B cell (primary cell): ENCODE measurements around the gene CHD8. TPM values are rescaled to one million over a fixed set of nuclear protein-coding genes. Genes with fewer than 3 reads are reported as not detected.
A peak's percentile ranks its signal among the peaks of the same experiment; 100 is the strongest.
"Not testable (repeated sequence)": the region's sequence is repeated elsewhere in the genome, so short reads cannot be mapped to it uniquely, and the experiment has no call there.

Source experiments
- ATAC-seq: fragments of 200-7000 bp; cut with Tn5 transposase; one replicate; pipeline ENCODE4 v1.10.0; 2021; ENCODE audit warnings: low read depth, mild to moderate bottlenecking, moderate number of reproducible peaks, moderate library complexity
- CTCF ChIA-PET: fragments of 350-600 bp; sonication (Branson Sonifier 250); formaldehyde crosslinking; loops from one replicate; lab custom pipeline; 2021; ENCODE audit warnings: antibody characterized with exemption, inconsistent platforms; lab: Charles Lee
- POLR2A ChIA-PET: fragments of 350-600 bp; sonication (Branson Sonifier 250); formaldehyde crosslinking; loops from one replicate; lab custom pipeline; 2021; ENCODE audit warnings: antibody characterized with exemption; lab: Charles Lee
- DNase-seq: peaks from one replicate; pipeline ENCODE4 v3.0.0; 2013
- H2AFZ ChIP-seq: 2 replicates; pipeline ENCODE4 v1.6.1; 2012; ENCODE audit warnings: mild to moderate bottlenecking, low read depth, low read length; ENCODE audit not compliant: insufficient read depth, poor library complexity, severe bottlenecking
- H3K27ac ChIP-seq, 2 donors: 1 replicate in 1 of 2; 2 replicates in 1 of 2; pipeline ENCODE4 v1.5.1; 2012 to 2013; ENCODE audit warnings: low read length in 2 of 2, mild to moderate bottlenecking in 2 of 2, moderate library complexity in 1 of 2
- H3K27me3 ChIP-seq, 4 experiments: fragments of 200-600 bp in 1 of 4; sonication (generic) in 1 of 4; replicated peaks in 1 of 4; 1 replicate in 2 of 4; 2 replicates in 2 of 4; pipeline versions ENCODE4 v1.6.1 to v1.7.0; 2013 to 2016; ENCODE audit warnings: low read length in 3 of 4, mild to moderate bottlenecking in 2 of 4, mixed read lengths in 1 of 4, moderate library complexity in 1 of 4; ENCODE audit not compliant: insufficient read depth in 4 of 4, control insufficient read depth in 3 of 4; ENCODE audit errors: control extremely low read depth in 1 of 4
- H3K36me3 ChIP-seq, 2 experiments: replicated peaks in 1 of 2; 1 replicate in 1 of 2; 2 replicates in 1 of 2; pipeline versions ENCODE4 v1.6.1 to v1.7.1; 2013; ENCODE audit warnings: low read length in 1 of 2; ENCODE audit not compliant: insufficient read depth in 2 of 2, control insufficient read depth in 1 of 2; ENCODE audit errors: control extremely low read depth in 1 of 2, extremely low read depth in 1 of 2
- H3K4me1 ChIP-seq, 2 donors: fragments of 200-600 bp in 1 of 2; sonication (generic) in 1 of 2; 1 replicate in 1 of 2; 2 replicates in 1 of 2; pipeline versions ENCODE4 v1.5.1 to v1.6.1; 2013 to 2017; ENCODE audit warnings: low read length in 2 of 2; ENCODE audit not compliant: control insufficient read depth in 2 of 2, insufficient read depth in 2 of 2
- H3K4me2 ChIP-seq: replicated peaks from 2 replicates; pipeline ENCODE3; 2012; ENCODE audit warnings: mild to moderate bottlenecking, low read depth, low read length; ENCODE audit not compliant: poor library complexity, severe bottlenecking
- H3K4me3 ChIP-seq, 5 experiments: fragments of 200-600 bp in 1 of 5; sonication (generic) in 1 of 5; 1 replicate in 3 of 5; 2 replicates in 2 of 5; pipeline versions ENCODE4 v1.5.1 to v1.7.0; 2011 to 2016; ENCODE audit warnings: low read length in 4 of 5, mild to moderate bottlenecking in 4 of 5, low read depth in 2 of 5, control low read depth in 1 of 5, moderate library complexity in 1 of 5; ENCODE audit not compliant: insufficient read depth in 1 of 5; ENCODE audit errors: control extremely low read depth in 1 of 5, extremely low read depth in 1 of 5
- H3K79me2 ChIP-seq: fragments of 200-600 bp; sonication (generic); one replicate; pipeline ENCODE4 v1.6.0; 2016; ENCODE audit warnings: low read length; ENCODE audit not compliant: control insufficient read depth, insufficient read depth
- H3K9ac ChIP-seq: fragments of 200-600 bp; sonication (generic); 2 replicates; pipeline ENCODE4 v1.6.1; 2017; ENCODE audit warnings: mild to moderate bottlenecking, low read length, moderate library complexity
- H3K9me3 ChIP-seq, 3 donors: one replicate each; pipeline versions ENCODE4 v1.6.1 to v1.7.1; 2013; ENCODE audit warnings: low read length in 2 of 3; ENCODE audit not compliant: control insufficient read depth in 2 of 3, insufficient read depth in 1 of 3; ENCODE audit errors: control extremely low read depth in 1 of 3
- H4K20me1 ChIP-seq: 2 replicates; pipeline ENCODE4 v1.6.0; 2012; ENCODE audit warnings: mild to moderate bottlenecking, low read length; ENCODE audit not compliant: insufficient read depth, control insufficient read depth, poor library complexity, severe bottlenecking
- H3K27ac Mint-ChIP-seq: one replicate; pipeline ENCODE4 v1.8.0; 2021; ENCODE audit warnings: mixed read lengths
- H3K27me3 Mint-ChIP-seq: one replicate; pipeline ENCODE4 v1.8.0; 2021; ENCODE audit warnings: mixed read lengths
- H3K4me1 Mint-ChIP-seq: one replicate; pipeline ENCODE4 v1.8.0; 2021; ENCODE audit warnings: mixed read lengths
- H3K4me3 Mint-ChIP-seq: one replicate; pipeline ENCODE4 v1.8.0; 2021; ENCODE audit warnings: mixed read lengths
- H3K9me3 Mint-ChIP-seq: one replicate; pipeline ENCODE4 v1.8.0; 2022; ENCODE audit warnings: mixed read lengths; ENCODE audit not compliant: insufficient read depth
- CTCF ChIP-seq: fragments of 200-600 bp; IDR thresholded peaks from one replicate; pipeline ENCODE4 v1.8.0; 2022; ENCODE audit warnings: antibody characterized with exemption, mild to moderate bottlenecking
- EZH2 ChIP-seq: IDR thresholded peaks from 2 replicates; pipeline ENCODE4 v1.6.1; 2012; ENCODE audit warnings: borderline replicate concordance, low read depth, mild to moderate bottlenecking, moderate library complexity, low read length; ENCODE audit not compliant: insufficient read depth, poor library complexity, severe bottlenecking
- WGBS: methylation state at CpG from one replicate; pipeline ENCODE4 v1.1.5; 2013; ENCODE audit warnings: missing lambda C conversion rate; ENCODE audit not compliant: insufficient coverage; 5-methylcytosine and 5-hydroxymethylcytosine counted together
- intact Hi-C: fragments of 100-400 bp; cut with micrococcal nuclease; formaldehyde crosslinking; loops from one replicate; pipeline ENCODE4 v1.10.0; 2022
- polyA plus RNA-seq: library from polyadenylated mRNA; depleted of rRNA; stranded (reverse); fragments of >200 nt; gene quantifications from 2 replicates; pipeline ENCODE4 v1.2.3, GENCODE V29; 2012
- total RNA-seq, 2 donors: library from RNA; stranded (reverse); fragments of 120-200 nt in 1 of 2; gene quantifications; 1 replicate in 1 of 2; 2 replicates in 1 of 2; pipeline versions ENCODE4 v1.2.3 to v1.2.4, GENCODE V29; 2013 to 2022

Gene CHD8
- total and polyA plus RNA-seq, 2 donors (not counting 1 experiment from before 2014, with no cell fraction given), result 43.5 to 155 TPM

- Mint-ChIP-seq H3K9me3 (no peaks in the 10 kb centered on the region), H3K4me3 (peak overlapping the region; percentile 100), H3K27me3 (no peaks in the 10 kb centered on the region), H3K4me1 (peaks cover 42% of the 10 kb centered on the region), H3K27ac (peak overlapping the region; percentile 100)
- H3K9me3 ChIP-seq, result no peaks in the 10 kb centered on the region
- peak overlapping the region; percentile 69 to 95 (median 94) for H3K4me3 ChIP-seq
- 55% methylated on average over 4 of the region's 15 CpGs for whole genome bisulfite sequencing
- peak overlapping the region; percentile 98 for H2AFZ ChIP-seq
- H3K4me2 ChIP-seq, result peak overlapping the region; percentile 76
- ATAC-seq (no peak), DNase-seq (peak; percentile 31)
- H3K79me2 ChIP-seq, result peaks cover 57% of the 10 kb centered on the region
- peaks cover 11 to 17% of the 10 kb centered on the region in 2 donors for H3K4me1 ChIP-seq
- peak overlapping the region; percentile 77 for H3K9ac ChIP-seq
- ChIA-PET POLR2A (interaction anchor here (0.9 to 3.6 kb wide), 3 partner anchors 18 to 70 kb away, joined by 4 to 53 read pairs (median 21); partner anchors contain the start of genes RAB2B and TOX4), CTCF (interaction anchor here (1.0 to 3.4 kb wide), 6 partner anchors 9 to 44 kb away, joined by 3 to 50 read pairs (median 4); no protein-coding TSS in a partner anchor)
- intact Hi-C loops, result loop anchor here (10.0 kb wide), 1 partner anchor 990 kb away; the partner anchor contains the start of genes PIP4P1 and PNP
- peaks cover 0 to 9% of the 10 kb centered on the region in 2 experiments for H3K36me3 ChIP-seq
- peaks cover 5% of the 10 kb centered on the region for H4K20me1 ChIP-seq
- peak overlapping the region in 1 of 2 donors; percentile 63 for H3K27ac ChIP-seq
- H3K27me3 ChIP-seq, result no peaks in the 10 kb centered on the region
- no peak for TF ChIP-seq EZH2
- no peak for TF ChIP-seq CTCF
Observed at GRCh38 chr14:21454843-21455544, 929 bp downstream of the CHD8 start.

DNA sequence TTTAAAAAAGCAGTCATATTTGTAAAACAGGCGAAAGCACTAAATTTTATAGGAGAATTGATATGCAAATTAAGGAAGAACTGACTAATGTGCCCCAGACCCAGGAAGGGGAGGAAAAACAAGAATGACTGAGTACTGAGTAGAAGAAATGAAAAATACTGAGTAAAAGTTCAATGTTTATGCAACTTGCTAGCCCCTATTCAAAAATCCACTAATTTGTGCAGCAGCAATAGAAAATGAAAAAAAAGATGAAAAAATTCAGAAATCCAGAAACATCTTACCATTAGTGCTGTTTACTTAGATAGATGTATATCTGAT lies 6.1 kb downstream of the CHD8 start:
- ChIA-PET CTCF (interaction anchor here (1.1 kb wide), 1 partner anchor 13 kb away, joined by 3 read pairs; no protein-coding TSS in a partner anchor), POLR2A (no interaction called here)
- 60% methylated on average over 1 of the region's 1 CpG for WGBS
- no peak overlapping the region for H3K4me2 ChIP-seq
- intact Hi-C loops, result loop anchor here (10.0 kb wide), 1 partner anchor 985 kb away; the partner anchor contains the start of genes PIP4P1 and PNP
- TF ChIP-seq CTCF, result no peak
- TF ChIP-seq EZH2, result no peak
- peaks cover 4 to 6% of the 10 kb centered on the region in 2 experiments for H3K36me3 ChIP-seq
- Mint-ChIP-seq H3K4me3 (no peak overlapping the region), H3K27me3 (no peaks in the 10 kb centered on the region), H3K4me1 (peaks cover 43% of the 10 kb centered on the region), H3K27ac (no peak overlapping the region), H3K9me3 (no peaks in the 10 kb centered on the region)
- no peak for DNase-seq
- no peak overlapping the region for H3K27ac ChIP-seq
- peaks cover 7 to 11% of the 10 kb centered on the region in 2 donors for H3K4me1 ChIP-seq
- peaks cover 35% of the 10 kb centered on the region for H4K20me1 ChIP-seq
- no peak overlapping the region for H3K4me3 ChIP-seq
- no peaks in the 10 kb centered on the region for H3K27me3 ChIP-seq
- H3K9ac ChIP-seq, result no peak overlapping the region
- H3K79me2 ChIP-seq, result peaks cover 98% of the 10 kb centered on the region
- H2AFZ ChIP-seq, result no peak overlapping the region
- ATAC-seq, result no peak
- H3K9me3 ChIP-seq, result no peaks in the 10 kb centered on the region

- POLR2A ChIA-PET, H3K27me3 ChIP-seq, H3K4me3 ChIP-seq, H3K4me3 Mint-ChIP-seq, H3K36me3 ChIP-seq, H3K9me3 ChIP-seq, H3K4me2 ChIP-seq, CTCF ChIA-PET, intact Hi-C loops, H3K27me3 Mint-ChIP-seq, ATAC-seq, H3K27ac ChIP-seq, H2AFZ ChIP-seq, H3K9me3 Mint-ChIP-seq, H3K4me1 ChIP-seq, H3K27ac Mint-ChIP-seq, H3K9ac ChIP-seq, DNase-seq: not testable (repeated sequence)
- no CpG with 5 or more reads among the region's 1 CpG for WGBS
- H4K20me1 ChIP-seq, result peaks cover 14% of the 10 kb centered on the region
- H3K4me1 Mint-ChIP-seq, result peaks cover 27% of the 10 kb centered on the region
- peaks cover 97% of the 10 kb centered on the region for H3K79me2 ChIP-seq
Observed at GRCh38 chr14:21442657-21443056, 13.3 kb downstream of the CHD8 start.
